HUES6 (cell line): ENCODE data around the gene ITPR3.

Experiments used
- H3K27ac ChIP-seq: 2 replicates; pipeline ENCODE4 v1.7.0; 2013; ENCODE audit warnings: low read depth, mild to moderate bottlenecking, low read length, inconsistent platforms
- H3K27me3 ChIP-seq: 2 replicates; pipeline ENCODE4 v1.6.1; 2013; ENCODE audit warnings: low read length; ENCODE audit not compliant: control insufficient read depth, insufficient read depth
- H3K36me3 ChIP-seq: 2 replicates; pipeline ENCODE4 v1.6.1; 2013; ENCODE audit warnings: low read length; ENCODE audit not compliant: control insufficient read depth, insufficient read depth
- H3K4me1 ChIP-seq: 2 replicates; pipeline ENCODE4 v1.6.1; 2013; ENCODE audit warnings: low read length; ENCODE audit not compliant: control insufficient read depth, insufficient read depth
- H3K4me3 ChIP-seq: 2 replicates; pipeline ENCODE4 v1.5.1; 2013; ENCODE audit warnings: low read depth, low read length
- H3K9ac ChIP-seq: one replicate; pipeline ENCODE4 v1.6.1; 2013; ENCODE audit warnings: mild to moderate bottlenecking, low read length
- H3K9me3 ChIP-seq: 2 replicates; pipeline ENCODE4 v1.6.1; 2013; ENCODE audit warnings: low read depth, low read length; ENCODE audit not compliant: control insufficient read depth, insufficient read depth

The ITPR3 gene

DNA sequence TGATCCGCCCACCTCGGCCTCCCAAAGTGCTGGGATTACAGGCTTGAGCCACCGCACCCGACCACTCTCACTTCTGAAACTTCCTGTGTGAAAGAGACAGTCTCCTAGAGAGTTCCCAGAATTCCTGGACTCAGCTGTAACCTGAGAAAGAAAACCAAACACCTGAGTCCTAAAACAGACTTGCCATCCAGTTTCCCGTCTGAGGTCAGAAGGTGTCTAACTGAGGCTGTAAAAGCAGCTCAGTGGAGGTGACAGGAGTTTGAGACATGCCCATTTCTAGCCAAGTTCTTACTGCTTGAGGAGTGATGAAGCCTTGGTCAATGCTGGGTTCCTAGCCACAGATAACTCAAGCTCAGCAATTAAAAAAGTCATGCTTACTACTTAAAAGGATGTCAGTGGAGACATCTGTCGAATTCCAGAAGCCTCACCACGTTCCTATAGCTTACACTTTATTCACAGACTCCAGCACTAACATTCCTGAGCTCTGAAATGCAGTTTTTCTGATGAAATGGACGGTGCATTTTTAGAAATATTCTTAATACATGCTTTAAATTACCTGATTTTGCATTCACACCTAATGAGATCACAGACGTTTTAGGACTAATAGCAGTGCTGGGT lies 84.3 kb downstream of the ITPR3 start:
- no peak overlapping the region for H3K9ac ChIP-seq
- no peak overlapping the region for H3K27ac ChIP-seq
- no peak overlapping the region for H3K4me3 ChIP-seq
- peaks cover 62% of the 10 kb centered on the region for H3K36me3 ChIP-seq
- H3K9me3 ChIP-seq: no peaks in the 10 kb centered on the region
- H3K4me1 ChIP-seq: peaks cover 13% of the 10 kb centered on the region; the same call in 1 of the 2 replicates
- H3K27me3 ChIP-seq: no peaks in the 10 kb centered on the region

DNA sequence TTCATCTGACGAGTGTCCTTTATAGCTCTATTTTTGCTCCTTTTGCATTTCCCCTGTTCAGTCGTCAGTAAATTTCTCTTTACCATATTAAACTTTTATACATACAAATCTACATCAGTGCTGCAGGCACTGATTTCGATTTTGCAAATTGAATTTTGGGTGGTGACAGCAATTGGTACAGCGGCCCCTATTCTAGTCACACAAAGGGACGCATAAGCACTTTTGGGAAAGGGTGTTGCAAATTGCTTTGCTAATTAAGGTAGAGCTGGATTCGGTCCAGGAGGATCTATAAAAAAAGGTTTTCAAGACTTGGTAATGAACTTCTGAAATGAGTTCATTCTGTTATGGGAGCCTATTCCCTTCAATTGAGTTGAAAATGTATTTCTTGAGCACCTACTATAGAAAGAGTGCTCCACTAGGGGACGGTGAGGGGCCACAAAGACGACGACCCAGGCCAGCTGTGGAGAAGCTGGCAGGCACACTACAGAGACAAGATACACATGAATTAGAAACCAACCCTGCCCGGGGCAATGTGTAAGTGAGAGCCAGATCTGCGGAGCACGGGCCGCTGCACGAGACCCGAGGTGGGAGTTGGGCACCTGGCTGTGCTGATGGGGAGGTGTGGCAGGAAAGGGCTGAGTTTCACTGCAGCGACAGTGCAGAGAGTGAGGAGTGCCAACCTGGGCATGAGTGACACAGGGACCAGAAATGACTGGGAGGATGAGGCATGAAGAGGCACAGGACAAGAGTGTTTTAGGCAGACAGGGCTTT lies 85.0 kb downstream of the ITPR3 start:
- H3K4me1 ChIP-seq: peaks cover 21% of the 10 kb centered on the region
- no peaks in the 10 kb centered on the region for H3K27me3 ChIP-seq
- H3K9me3 ChIP-seq: no peaks in the 10 kb centered on the region
- no peak overlapping the region for H3K4me3 ChIP-seq
- H3K27ac ChIP-seq: no peak overlapping the region
- peaks cover 59% of the 10 kb centered on the region for H3K36me3 ChIP-seq
- H3K9ac ChIP-seq: no peak overlapping the region

DNA sequence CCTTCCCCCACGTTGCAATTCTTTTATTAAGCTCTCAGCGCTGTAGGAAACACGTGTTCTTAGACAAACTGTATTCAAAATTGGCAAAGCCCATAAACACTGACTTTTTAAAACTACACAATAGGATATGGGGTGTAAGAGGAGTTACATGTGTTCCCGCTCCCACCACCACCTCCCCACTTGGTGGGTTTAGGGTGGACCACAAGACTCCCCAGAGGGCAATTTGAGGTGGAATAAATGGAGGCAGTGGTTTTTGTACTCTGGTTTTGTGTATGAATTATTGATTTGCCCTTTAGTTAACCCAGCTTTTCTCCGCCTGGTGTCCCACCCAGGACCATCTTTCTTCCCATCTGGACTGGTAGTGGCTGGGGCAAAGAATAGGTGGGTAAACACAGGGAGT lies 86.6 kb downstream of the ITPR3 start:
- Histone ChIP-seq H3K27me3 (no peaks in the 10 kb centered on the region), H3K4me1 (peaks cover 25% of the 10 kb centered on the region), H3K36me3 (peaks cover 52% of the 10 kb centered on the region), H3K27ac (no peak overlapping the region), H3K4me3 (no peak overlapping the region), H3K9me3 (no peaks in the 10 kb centered on the region), H3K9ac (no peak overlapping the region)

DNA sequence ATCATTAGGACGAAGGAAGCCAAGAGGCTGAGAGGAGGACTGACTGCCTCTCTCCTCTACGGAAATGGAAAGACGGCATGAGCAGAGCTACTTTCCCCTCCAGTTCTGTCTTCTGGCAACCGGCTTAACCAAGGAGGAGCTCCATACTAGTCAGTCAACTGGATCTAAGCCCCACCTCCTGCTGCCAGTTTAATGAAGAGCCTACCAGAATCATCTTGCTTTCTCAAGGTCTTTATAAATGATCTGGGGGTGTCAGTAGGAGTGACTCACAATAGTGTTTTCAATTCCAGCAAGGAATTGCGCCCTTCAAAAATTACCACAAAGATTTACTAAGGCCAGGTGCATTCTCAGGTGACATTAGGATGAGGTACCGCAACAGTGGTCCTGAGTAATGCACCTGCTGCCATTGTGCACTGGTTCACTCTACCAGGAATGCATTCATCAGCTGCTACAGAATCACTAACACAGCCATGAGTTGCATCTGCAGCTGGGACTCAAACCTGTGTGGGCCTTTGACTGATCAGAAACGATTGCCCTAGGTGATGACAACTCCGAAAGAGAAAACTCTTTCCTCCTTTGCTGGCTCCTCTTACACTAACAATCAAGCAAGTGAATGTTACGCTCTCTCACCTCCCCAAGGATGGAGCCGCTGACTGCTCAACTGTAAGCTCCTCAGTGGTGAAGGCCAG lies 87.5 kb downstream of the ITPR3 start:
- Histone ChIP-seq H3K27me3 (no peaks in the 10 kb centered on the region), H3K27ac (no peak overlapping the region), H3K36me3 (peaks cover 51% of the 10 kb centered on the region), H3K4me3 (no peak overlapping the region), H3K9me3 (no peaks in the 10 kb centered on the region), H3K9ac (no peak overlapping the region), H3K4me1 (peaks cover 25% of the 10 kb centered on the region)

DNA sequence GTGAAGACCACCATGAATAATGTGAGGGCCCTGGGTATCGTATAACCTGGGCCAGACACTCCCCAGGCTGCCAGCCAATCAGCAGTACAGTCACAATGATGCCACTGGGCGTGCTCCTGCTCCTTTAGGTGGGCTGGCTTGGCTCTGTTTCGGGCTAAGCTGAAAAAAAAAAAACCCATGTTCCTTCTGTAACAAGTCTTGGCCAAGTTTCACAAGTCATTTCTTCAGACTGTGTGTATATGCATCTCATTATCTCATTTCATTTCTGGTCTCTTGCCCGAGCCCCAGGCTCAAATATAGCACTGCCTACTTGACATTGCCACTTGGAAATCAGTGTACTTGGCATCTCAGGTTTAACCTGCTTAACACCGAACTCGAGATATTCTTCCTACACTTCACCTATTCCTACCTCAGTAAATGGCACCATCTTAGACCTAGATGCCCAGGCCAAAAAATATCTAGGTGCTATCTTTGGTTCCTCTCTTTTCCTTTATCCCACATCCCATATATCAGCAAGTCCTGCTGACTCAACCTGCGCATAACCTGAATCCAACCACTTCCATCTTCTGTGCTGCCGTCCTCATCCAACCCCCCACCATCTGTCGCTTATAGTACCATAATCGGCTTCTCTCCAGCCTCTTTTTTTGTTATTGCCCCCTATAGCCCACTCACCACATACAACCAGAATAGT lies 88.6 kb downstream of the ITPR3 start:
- Histone ChIP-seq H3K9me3 (no peaks in the 10 kb centered on the region), H3K36me3 (peaks cover 43% of the 10 kb centered on the region), H3K27me3 (no peaks in the 10 kb centered on the region), H3K27ac (no peak overlapping the region), H3K9ac (no peak overlapping the region), H3K4me3 (no peak overlapping the region), H3K4me1 (peaks cover 25% of the 10 kb centered on the region)

DNA sequence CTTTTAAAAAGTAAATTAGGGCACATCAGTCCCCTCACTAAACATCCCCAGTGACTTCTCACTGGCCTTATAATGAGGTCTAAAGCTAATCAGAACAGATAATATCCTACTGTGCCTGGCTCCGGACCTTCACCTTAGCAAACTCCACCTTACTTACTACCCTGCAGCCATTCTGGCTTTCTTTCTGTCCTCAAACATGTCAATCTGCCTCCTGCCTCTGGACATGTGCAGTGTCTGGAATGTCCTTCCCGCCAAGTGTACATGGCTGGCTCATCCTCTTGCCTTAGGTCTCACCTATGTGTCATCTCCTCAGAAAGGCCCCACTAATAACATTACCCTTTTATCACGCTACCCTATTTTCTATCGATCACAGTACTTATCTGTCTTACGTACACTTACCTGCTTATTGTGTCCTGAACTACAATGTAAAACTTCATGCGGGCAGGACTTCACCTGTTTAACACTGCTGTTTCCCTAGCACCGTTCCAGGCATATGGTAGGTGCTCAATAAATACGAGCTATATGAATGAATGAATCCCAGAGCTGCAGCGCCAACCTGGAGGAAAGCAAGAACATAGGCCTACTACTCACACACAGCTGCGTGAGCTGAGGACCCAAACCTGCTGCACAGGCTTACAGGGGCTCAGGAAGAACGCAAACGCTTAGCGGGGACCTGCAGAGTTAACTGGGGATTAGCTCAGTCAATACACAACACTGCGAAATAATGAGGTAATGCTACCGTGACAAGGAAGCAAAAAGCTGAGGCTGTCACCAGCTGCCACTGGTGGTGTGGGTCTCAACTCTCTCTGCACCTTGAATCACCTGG lies 89.4 kb downstream of the ITPR3 start:
- H3K9ac ChIP-seq: peak overlapping the region; percentile 100
- no peaks in the 10 kb centered on the region for H3K27me3 ChIP-seq
- H3K9me3 ChIP-seq: no peaks in the 10 kb centered on the region
- H3K4me3 ChIP-seq: peak overlapping the region; percentile 92
- peaks cover 22% of the 10 kb centered on the region for H3K4me1 ChIP-seq
- peaks cover 42% of the 10 kb centered on the region for H3K36me3 ChIP-seq
- H3K27ac ChIP-seq: peak overlapping the region; percentile 100; the same call in 1 of the 2 replicates

DNA sequence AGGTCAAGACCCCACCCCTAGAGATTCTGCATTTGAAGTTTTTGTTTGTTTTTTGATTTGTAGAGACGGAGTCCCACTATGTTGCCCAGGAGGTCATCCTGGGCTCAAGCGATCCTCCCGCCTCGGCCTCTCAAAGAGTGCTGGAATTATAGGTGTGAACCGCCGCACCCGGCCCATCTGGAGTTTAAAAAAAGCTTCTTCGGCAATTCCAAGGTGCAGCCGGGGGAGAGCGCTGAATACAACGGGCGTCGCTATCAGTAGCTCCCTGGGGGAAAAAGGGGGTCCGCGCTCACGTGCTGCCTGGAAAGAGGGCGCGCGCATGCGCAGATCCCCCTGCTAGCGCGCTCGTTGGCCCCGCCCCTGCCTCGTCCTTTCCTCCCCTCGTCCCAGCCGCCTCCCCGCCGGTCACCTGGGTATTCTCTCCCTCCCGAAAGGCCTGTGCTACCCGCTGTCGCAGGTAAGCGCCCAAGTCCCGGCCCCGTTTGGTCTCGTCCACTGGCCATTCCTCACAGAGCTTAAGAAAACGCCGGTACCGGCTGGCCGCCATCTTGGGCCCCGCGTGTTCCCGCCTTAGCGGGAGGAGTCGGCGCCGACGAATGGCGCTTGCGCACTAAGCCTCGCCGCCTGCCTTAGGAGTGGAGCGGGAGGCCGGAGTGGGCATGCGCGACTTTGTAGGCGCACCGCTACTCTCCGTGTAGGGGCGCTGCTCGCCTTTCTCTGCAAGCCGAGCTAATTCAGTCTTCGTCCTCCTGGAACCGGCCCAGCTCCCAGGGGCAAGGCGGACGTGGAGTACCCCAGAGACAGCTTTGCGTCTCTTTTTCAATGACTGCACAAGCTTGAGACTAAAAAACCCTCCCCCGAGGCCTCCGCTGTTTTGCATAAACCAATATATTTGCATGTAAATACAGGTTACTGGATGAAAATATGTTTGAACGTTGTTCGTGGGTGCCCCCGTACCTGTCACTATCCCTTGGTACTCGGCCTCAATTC lies 90.3 kb downstream of the ITPR3 start, which contains the start of gene UQCC2:
TSS of gene UQCC2 (minus strand) at position 561 of the 990 bp plus-strand sequence. CDS start at position 547, 14 bp downstream.
- Histone ChIP-seq H3K27me3 (no peaks in the 10 kb centered on the region), H3K9me3 (no peaks in the 10 kb centered on the region), H3K9ac (peak within 1 kb of the TSS; percentile 100), H3K4me3 (peak within 1 kb of the TSS; percentile 92), H3K36me3 (peaks cover 41% of the 10 kb centered on the region), H3K4me1 (peaks cover 23% of the 10 kb centered on the region), H3K27ac (peak within 1 kb of the TSS; percentile 100)

DNA sequence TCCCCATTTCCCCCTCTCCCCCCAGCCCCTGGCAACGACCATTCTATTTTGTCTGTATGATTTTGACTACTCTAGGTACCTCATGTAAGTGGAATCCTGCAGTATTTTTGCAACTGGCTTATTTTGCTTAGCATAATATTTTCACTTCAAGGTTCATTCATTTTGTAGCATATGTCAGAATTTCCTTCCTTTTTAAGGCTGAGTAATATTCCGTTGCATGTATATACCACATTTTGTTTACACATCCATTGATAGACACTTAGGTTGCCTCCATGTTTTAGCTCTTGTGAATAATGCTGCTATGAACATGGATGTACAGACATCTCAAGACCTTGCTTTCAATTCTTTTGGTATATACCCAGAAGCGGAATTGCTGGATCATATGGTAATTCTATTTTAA lies 91.8 kb downstream of the ITPR3 start:
- Histone ChIP-seq H3K9ac (no peak overlapping the region), H3K27me3 (no peaks in the 10 kb centered on the region), H3K9me3 (no peaks in the 10 kb centered on the region), H3K4me3 (no peak overlapping the region), H3K4me1 (peaks cover 28% of the 10 kb centered on the region), H3K36me3 (peaks cover 27% of the 10 kb centered on the region), H3K27ac (no peak overlapping the region)

DNA sequence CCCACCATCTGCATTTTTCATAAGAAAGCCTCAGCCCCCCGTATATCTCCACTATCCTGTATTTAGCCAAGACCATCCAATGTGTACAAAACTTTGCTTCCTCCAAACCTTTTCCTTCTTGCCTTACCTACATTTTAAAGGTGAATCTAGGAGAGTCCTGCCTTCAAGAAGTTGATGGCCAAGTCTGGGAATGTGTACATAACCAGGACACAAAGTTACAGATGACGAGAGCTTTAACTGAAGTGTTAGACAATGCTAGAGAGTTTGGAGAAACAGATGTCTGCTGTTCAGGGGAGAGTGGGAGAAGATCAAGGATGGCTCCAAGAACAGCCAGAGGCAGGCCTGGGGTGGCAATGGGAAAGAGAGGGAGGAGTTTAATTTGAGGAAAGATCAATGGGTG lies 92.7 kb downstream of the ITPR3 start:
- H3K9me3 ChIP-seq: no peaks in the 10 kb centered on the region
- peaks cover 28% of the 10 kb centered on the region for H3K4me1 ChIP-seq
- H3K4me3 ChIP-seq: no peak overlapping the region
- H3K27ac ChIP-seq: no peak overlapping the region
- H3K36me3 ChIP-seq: peaks cover 19% of the 10 kb centered on the region
- H3K9ac ChIP-seq: no peak overlapping the region
- H3K27me3 ChIP-seq: no peaks in the 10 kb centered on the region
